HepG2 (cell line): Measurements from ENCODE around the gene MYL6. TPM values are rescaled to one million over a fixed set of nuclear protein-coding genes. Genes with fewer than 3 reads are reported as not detected.

Experiments used
- ATF7 ChIP-seq, 2 experiments: fragments of 450-650 bp in 1 of 2; sonication (generic) in 1 of 2; formaldehyde crosslinking in 1 of 2; IDR thresholded peaks; 2 replicates each; pipeline versions ENCODE4 v1.4.0 to v1.6.1; 2016 to 2020; ENCODE audit warnings: antibody characterized with exemption in 1 of 2, mild to moderate bottlenecking in 1 of 2, missing genetic modification reagents in 1 of 2
- KIAA2018 ChIP-seq: sonication (generic); formaldehyde crosslinking; IDR thresholded peaks from 2 replicates; pipeline ENCODE4 v1.5.0; 2020; ENCODE audit warnings: mild to moderate bottlenecking, missing genetic modification reagents, borderline replicate concordance
- RBM39 ChIP-seq: fragments of 200-400 bp; formaldehyde crosslinking; IDR thresholded peaks from one replicate; pipeline ENCODE4 v1.6.1; 2018; ENCODE audit warnings: antibody characterized with exemption, mild to moderate bottlenecking, low read depth, low read length; ENCODE audit not compliant: poor library complexity, severe bottlenecking
- SRSF1 ChIP-seq: fragments of 200-400 bp; formaldehyde crosslinking; optimal IDR thresholded peaks from 2 replicates; pipeline ENCODE3; 2017; ENCODE audit warnings: mild to moderate bottlenecking, low read depth, low read length, moderate library complexity
- ZFP36L2 ChIP-seq: sonication (generic); formaldehyde crosslinking; IDR thresholded peaks from 2 replicates; pipeline ENCODE4 v1.4.0; 2020; ENCODE audit warnings: missing genetic modification reagents
- ZNF296 ChIP-seq: sonication (generic); formaldehyde crosslinking; conservative IDR thresholded peaks from 2 replicates; pipeline ENCODE4 v1.5.0; 2020; ENCODE audit warnings: mild to moderate bottlenecking, missing genetic modification reagents
- ZNF468 ChIP-seq: sonication (generic); formaldehyde crosslinking; IDR thresholded peaks from 2 replicates; pipeline ENCODE4 v1.8.0; 2022; ENCODE audit warnings: mild to moderate bottlenecking, moderate library complexity, missing genetic modification reagents
- ZNF75D ChIP-seq: sonication (generic); formaldehyde crosslinking; IDR thresholded peaks from 2 replicates; pipeline ENCODE4 v1.8.1; 2023; ENCODE audit warnings: missing genetic modification reagents, mild to moderate bottlenecking, borderline replicate concordance
- polyA plus RNA-seq, 8 experiments: library from polyadenylated mRNA; depleted of rRNA in 3 of 8; stranded (reverse) in 7 of 8; unstranded in 1 of 8; fragments of >200 nt; fragmentation: Illumina TruSeq in 4 of 8; extraction: Trizol in 4 of 8; gene quantifications; 2 replicates each; pipeline versions ENCODE4 v1.2.1 to v1.2.3, GENCODE V29; 2011 to 2016; ENCODE audit warnings: low read depth in 4 of 8, missing spikeins in 1 of 8, mixed read lengths in 1 of 8; ENCODE audit not compliant: insufficient read depth in 1 of 8
- total RNA-seq, 5 experiments: library from RNA; depleted of rRNA; stranded (reverse); fragments of >200 nt; fragmentation: Illumina TruSeq; extraction: Trizol; gene quantifications; 2 replicates each; pipeline ENCODE4 v1.2.3, GENCODE V29; 2016; ENCODE audit warnings: low read depth in 1 of 5
- TF ChIP-seq, protein P1 (sequence below): sonication (generic); formaldehyde crosslinking; IDR thresholded peaks from 2 replicates; pipeline ENCODE4 v1.4.0; 2020; ENCODE audit warnings: mild to moderate bottlenecking, missing genetic modification reagents
- TF ChIP-seq, protein P2 (sequence below): sonication (generic); formaldehyde crosslinking; IDR thresholded peaks from 2 replicates; pipeline ENCODE4 v1.4.0; 2020; ENCODE audit warnings: missing genetic modification reagents

MYL6 gene
- total and polyA plus RNA-seq, 2 of the 13 experiments (the other 11 are each of a cell fraction or from before 2014, with no cell fraction given), result 1,127 to 1,192 TPM

DNA sequence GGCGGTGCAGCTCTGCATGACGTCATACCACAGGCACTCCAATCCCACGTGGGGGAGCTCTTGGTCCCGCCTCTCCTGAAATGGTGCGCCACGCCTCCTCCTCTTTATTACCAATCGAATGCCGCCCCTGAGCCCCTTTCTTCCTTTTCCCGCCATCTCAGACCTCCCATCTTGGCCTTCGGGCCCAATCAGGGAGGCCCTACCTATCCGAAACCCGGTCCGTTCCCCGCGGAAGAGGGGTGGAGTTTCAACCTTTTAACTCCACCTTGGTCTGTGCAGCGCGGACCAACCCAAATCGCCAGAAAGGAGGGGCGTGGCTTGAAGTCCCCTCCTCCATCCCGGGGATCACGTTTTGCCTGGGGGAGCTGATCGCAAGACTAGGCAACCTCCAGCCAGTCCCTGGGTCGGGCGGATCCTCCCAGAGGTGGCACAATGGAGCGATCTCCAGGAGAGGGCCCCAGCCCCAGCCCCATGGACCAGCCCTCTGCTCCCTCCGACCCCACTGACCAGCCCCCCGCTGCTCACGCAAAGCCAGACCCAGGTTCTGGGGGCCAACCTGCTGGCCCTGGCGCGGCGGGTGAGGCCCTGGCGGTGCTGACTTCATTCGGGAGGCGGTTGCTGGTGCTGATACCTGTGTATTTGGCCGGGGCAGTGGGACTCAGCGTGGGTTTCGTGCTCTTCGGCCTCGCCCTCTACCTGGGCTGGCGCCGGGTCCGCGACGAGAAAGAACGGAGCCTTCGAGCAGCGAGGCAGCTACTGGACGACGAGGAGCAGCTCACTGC is 30.1 kb upstream of the MYL6 start, which contains the start of gene ESYT1 (continued):
- TF ChIP-seq, protein P1, sequence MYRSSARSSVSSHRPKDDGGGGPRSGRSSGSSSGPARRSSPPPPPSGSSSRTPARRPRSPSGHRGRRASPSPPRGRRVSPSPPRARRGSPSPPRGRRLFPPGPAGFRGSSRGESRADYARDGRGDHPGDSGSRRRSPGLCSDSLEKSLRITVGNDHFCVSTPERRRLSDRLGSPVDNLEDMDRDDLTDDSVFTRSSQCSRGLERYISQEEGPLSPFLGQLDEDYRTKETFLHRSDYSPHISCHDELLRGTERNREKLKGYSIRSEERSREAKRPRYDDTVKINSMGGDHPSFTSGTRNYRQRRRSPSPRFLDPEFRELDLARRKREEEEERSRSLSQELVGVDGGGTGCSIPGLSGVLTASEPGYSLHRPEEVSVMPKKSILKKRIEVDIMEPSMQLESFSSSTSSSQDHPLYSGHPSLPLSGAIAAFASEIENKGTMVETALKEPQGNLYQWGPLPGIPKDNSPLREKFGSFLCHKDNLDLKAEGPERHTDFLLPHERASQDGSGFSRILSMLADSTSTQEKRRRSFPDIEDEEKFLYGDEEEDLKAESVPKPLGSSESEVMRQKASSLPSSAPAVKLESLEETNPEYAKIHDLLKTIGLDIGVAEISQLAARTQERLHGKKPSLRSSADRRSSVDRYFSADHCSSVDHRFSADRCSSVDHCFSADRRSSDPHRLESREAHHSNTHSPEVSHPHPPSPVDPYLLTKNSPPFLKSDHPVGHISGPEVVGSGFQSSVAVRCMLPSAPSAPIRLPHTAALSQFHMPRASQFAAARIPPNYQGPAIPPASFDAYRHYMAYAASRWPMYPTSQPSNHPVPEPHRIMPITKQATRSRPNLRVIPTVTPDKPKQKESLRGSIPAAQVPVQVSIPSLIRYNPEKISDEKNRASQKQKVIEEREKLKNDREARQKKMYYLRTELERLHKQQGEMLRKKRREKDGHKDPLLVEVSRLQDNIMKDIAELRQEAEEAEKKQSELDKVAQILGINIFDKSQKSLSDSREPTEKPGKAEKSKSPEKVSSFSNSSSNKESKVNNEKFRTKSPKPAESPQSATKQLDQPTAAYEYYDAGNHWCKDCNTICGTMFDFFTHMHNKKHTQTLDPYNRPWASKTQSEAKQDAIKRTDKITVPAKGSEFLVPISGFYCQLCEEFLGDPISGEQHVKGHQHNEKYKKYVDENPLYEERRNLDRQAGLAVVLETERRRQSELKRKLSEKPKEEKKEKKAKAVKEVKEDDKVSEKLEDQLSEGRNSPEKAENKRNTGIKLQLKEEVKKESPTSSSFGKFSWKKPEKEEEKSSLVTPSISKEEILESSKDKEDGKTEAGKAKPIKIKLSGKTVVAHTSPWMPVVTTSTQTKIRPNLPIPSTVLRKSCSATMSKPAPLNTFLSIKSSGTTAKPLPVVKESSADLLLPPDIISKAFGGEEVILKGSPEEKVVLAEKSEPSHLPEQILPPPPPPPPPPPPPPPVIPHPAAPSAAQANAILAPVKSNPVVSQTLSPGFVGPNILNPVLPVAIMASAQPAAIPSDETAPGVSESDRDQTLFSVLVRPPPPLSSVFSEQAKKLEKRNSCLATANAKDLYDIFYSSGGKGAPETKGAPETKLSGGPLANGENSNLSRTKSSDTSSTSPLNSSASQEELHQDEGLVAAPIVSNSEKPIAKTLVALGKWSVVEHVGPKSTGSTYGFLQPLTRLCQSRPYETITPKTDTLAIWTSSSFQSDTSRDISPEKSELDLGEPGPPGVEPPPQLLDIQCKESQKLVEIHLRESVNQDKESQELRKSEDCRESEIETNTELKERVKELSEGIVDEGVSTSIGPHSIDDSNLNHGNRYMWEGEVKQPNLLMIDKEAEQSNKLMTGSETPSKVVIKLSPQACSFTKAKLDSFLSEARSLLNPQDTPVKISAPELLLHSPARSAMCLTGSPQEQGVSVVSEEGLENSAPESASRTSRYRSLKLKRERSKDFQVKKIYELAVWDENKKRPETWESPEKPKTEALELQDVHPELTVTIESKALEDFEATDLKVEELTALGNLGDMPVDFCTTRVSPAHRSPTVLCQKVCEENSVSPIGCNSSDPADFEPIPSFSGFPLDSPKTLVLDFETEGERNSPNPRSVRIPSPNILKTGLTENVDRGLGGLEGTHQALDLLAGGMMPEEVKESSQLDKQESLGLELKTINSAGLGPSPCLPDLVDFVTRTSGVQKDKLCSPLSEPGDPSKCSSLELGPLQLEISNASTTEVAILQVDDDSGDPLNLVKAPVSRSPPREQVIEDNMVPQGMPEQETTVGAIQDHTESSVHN (CRISPR knock-in tag), result no peak
- TF ChIP-seq, protein P2, sequence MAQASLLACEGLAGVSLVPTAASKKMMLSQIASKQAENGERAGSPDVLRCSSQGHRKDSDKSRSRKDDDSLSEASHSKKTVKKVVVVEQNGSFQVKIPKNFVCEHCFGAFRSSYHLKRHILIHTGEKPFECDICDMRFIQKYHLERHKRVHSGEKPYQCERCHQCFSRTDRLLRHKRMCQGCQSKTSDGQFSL (CRISPR knock-in tag), result 0 out of 2 replicates have a peak, but pooled peaks have one; percentile 25
- TF ChIP-seq RBM39, result no peak
- peak; percentile 100 for TF ChIP-seq ATF7 (IDR thresholded peaks at IDR 0.05)
- TF ChIP-seq ATF7 (CRISPR knock-in tag; IDR thresholded peaks at IDR 0.05), result peak; percentile 96
- TF ChIP-seq KIAA2018 (CRISPR knock-in tag), result peak; percentile 85; the same call in 1 of the 2 replicates
- no peak for TF ChIP-seq ZNF75D
- TF ChIP-seq ZNF296 (CRISPR knock-in tag), result no peak
- TF ChIP-seq ZFP36L2 (CRISPR knock-in tag), result no peak
- no peak for TF ChIP-seq ZNF468 (CRISPR knock-in tag)
- peak; percentile 89 for TF ChIP-seq SRSF1
